H54 (cell line): ENCODE measurements around the gene ARHGDIG.
A peak's percentile ranks its signal among the peaks of the same experiment; 100 is the strongest.

ENCODE experiments used
- DNase-seq: peaks from one replicate; pipeline ENCODE4 v3.0.0; 2011; ENCODE audit warnings: low spot score, mixed read lengths; ENCODE audit not compliant: insufficient read length
- FAIRE-seq: peaks from 3 replicates; lab custom pipeline; 2011; peaks lifted over from hg19 to GRCh38; lab: Jason Lieb, UNC
- POLR2A ChIP-seq: IDR thresholded peaks from 2 replicates; pipeline ENCODE4 v1.6.1; 2011; ENCODE audit warnings: low read depth, mild to moderate bottlenecking, low read length

Gene ARHGDIG

DNA sequence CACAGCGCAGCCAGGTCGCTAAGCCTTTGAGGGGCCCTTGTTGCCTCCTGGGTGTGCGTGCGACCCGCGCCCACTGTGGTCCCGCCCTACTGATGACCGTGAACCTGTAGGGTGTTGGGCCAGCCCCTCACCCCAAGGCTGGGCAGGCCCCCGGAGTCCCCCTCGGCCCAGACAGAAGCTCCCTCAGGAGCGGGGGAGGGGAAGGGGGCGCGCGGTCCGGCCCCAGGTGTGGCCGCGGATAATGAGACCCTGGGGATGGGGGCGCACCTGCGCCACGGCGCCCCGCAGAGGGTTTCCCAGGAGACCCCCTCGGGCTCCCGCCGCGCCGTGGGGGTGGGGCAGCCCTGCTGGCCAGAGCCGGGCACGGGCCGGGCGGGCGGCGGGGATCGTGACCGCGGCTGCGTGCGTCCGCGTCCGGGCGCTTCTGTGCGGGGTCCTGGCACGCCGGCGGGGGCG is 358 bp upstream of the ARHGDIG start:
- FAIRE-seq (no peak), DNase-seq (no peak)
- no peak for TF ChIP-seq POLR2A

GRCh38 chr16:280991-281659 is 734 bp downstream of the ARHGDIG start:
- FAIRE-seq (no peak), DNase-seq (no peak)
- TF ChIP-seq POLR2A = no peak

GRCh38 chr16:281660-282255 is 1.4 kb downstream of the ARHGDIG start:
- no peak for FAIRE-seq
- TF ChIP-seq POLR2A = no peak
- no peak for DNase-seq

GRCh38 chr16:282491-282890 is 2.1 kb downstream of the ARHGDIG start:
- TF ChIP-seq POLR2A = no peak
- FAIRE-seq (no peak), DNase-seq (no peak)

GRCh38 chr16:283033-283805 is 2.8 kb downstream of the ARHGDIG start, which contains the start of gene PDIA2:
TSS of gene PDIA2 (plus strand) at chr16:283164. CDS start at chr16:283170, 6 bp downstream.
- no peak for TF ChIP-seq POLR2A
- DNase-seq (no peak), FAIRE-seq (no peak)

- DNase-seq = no peak
- TF ChIP-seq POLR2A = no peak
- no peak for FAIRE-seq
Observed at GRCh38 chr16:284204-285120, 4.1 kb downstream of the ARHGDIG start.

DNA sequence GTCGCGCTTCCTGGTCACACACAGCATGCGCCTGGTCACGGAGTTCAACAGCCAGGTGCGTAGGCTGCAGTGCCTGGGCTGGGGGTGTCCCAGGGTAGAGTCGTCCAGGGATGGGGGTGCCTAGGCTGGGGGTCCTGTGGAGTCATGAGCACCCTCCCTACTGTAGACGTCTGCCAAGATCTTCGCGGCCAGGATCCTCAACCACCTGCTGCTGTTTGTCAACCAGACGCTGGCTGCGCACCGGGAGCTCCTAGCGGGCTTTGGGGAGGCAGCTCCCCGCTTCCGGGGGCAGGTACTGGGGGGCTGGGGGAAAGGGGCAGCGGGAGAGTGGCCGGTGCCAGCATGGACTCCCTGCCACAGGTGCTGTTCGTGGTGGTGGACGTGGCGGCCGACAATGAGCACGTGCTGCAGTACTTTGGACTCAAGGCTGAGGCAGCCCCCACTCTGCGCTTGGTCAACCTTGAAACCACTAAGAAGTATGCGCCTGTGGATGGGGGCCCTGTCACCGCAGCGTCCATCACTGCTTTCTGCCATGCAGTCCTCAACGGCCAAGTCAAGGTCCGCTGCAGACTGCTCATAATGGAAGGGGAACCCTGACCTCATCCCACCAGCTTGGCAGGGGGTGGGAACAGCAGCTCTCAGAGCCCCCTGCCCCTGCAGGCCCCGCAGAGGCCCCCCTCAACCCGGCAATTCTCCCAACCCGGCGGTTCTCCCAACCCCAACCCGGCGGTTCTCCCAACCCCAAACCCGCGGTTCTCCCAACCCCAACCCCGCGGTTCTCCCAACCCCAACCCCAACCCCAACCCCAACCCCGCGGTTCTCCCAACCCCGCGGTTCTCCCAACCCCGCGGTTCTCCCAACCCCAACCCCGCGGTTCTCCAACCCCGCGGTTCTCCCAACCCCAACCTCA is 5.0 kb downstream of the ARHGDIG start:
- DNase-seq = no peak
- no peak for FAIRE-seq

GRCh38 chr16:286491-287297 is 6.3 kb downstream of the ARHGDIG start:
- FAIRE-seq (no peak), DNase-seq (no peak)
- no peak for TF ChIP-seq POLR2A

More for the DNA sequence above, 5.0 kb downstream of the ARHGDIG start:
- TF ChIP-seq POLR2A = no peak

GRCh38 chr16:287298-287811 is 7.0 kb downstream of the ARHGDIG start:
- TF ChIP-seq POLR2A = no peak
- DNase-seq (peak; percentile 72), FAIRE-seq (no peak)

GRCh38 chr16:287981-288920 is 7.9 kb downstream of the ARHGDIG start:
- no peak for FAIRE-seq
- TF ChIP-seq POLR2A = no peak
- DNase-seq = no peak
